DND-41 (cell line): ENCODE measurements around the gene AAGAB.

Experiments used
- EZH2 ChIP-seq: IDR thresholded peaks from 3 replicates; pipeline ENCODE4 v1.6.1; 2012; ENCODE audit warnings: borderline replicate concordance, low read depth, mild to moderate bottlenecking, moderate library complexity, low read length, inconsistent platforms; ENCODE audit not compliant: severe bottlenecking
- TF ChIP-seq, protein P1 (sequence below): IDR thresholded peaks from 2 replicates; pipeline ENCODE4 v1.5.1; 2012; ENCODE audit warnings: borderline replicate concordance, low read length, moderate library complexity, mild to moderate bottlenecking; ENCODE audit not compliant: poor library complexity, severe bottlenecking; ENCODE audit errors: extremely low read depth

DNA sequence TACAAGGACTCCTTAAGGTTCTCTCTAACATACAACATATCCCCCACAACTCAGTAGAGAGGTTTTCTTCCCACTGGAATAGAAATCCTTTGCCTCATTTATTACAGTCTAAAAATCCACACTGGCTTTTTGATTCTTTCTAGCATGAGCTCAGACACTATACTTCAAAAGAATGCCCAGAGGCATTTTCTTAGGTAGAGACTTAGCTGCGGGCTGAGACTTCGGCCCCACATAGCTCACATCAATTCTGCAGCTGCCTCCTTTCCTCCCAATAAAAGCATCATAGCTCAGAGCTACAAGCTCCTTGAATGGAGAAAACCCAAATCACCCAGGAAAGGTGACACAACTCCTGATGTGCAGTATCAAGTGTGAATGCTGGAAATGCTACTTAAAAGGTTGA lies 52.4 kb downstream of the AAGAB start:
- TF ChIP-seq EZH2: no peak
- TF ChIP-seq, protein P1, sequence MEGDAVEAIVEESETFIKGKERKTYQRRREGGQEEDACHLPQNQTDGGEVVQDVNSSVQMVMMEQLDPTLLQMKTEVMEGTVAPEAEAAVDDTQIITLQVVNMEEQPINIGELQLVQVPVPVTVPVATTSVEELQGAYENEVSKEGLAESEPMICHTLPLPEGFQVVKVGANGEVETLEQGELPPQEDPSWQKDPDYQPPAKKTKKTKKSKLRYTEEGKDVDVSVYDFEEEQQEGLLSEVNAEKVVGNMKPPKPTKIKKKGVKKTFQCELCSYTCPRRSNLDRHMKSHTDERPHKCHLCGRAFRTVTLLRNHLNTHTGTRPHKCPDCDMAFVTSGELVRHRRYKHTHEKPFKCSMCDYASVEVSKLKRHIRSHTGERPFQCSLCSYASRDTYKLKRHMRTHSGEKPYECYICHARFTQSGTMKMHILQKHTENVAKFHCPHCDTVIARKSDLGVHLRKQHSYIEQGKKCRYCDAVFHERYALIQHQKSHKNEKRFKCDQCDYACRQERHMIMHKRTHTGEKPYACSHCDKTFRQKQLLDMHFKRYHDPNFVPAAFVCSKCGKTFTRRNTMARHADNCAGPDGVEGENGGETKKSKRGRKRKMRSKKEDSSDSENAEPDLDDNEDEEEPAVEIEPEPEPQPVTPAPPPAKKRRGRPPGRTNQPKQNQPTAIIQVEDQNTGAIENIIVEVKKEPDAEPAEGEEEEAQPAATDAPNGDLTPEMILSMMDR: no peak
